OCI-LY3 (cell line): ENCODE measurements around the gene CRMP1.
A peak's percentile ranks its signal among the peaks of the same experiment; 100 is the strongest.
"Not testable (repeated sequence)": the region's sequence is repeated elsewhere in the genome, so short reads cannot be mapped to it uniquely, and the experiment has no call there.

Source experiments
- H2AFZ ChIP-seq: fragments of 200-600, 300-600 bp; shearing (Covaris generic); 2 replicates; pipeline ENCODE4 v1.6.0; 2014; ENCODE audit warnings: antibody characterized with exemption, low read depth, low read length
- H3K27ac ChIP-seq: fragments of 200-600, 300-600 bp; sonication (generic); 2 replicates; pipeline ENCODE4 v1.5.1; 2014; ENCODE audit warnings: mild to moderate bottlenecking, low read length, moderate library complexity, mixed read lengths
- H3K27me3 ChIP-seq: fragments of 200-600, 300-600 bp; sonication (generic); 2 replicates; pipeline ENCODE4 v1.6.1; 2014; ENCODE audit warnings: low read depth, low read length, mixed read lengths
- H3K36me3 ChIP-seq: fragments of 200-600, 300-600 bp; sonication (generic); replicated peaks from 2 replicates; pipeline ENCODE3; 2014; ENCODE audit warnings: low read depth, low read length, mixed read lengths
- H3K4me1 ChIP-seq: fragments of 300-600, 200-600 bp; sonication (generic); 2 replicates; pipeline ENCODE4 v1.6.1; 2014; ENCODE audit warnings: low read length, mixed read lengths
- H3K4me2 ChIP-seq: fragments of 200-600, 300-600 bp; sonication (generic); 2 replicates; pipeline ENCODE4 v1.6.1; 2014; ENCODE audit warnings: low read length, mixed read lengths
- H3K4me3 ChIP-seq: fragments of 300-600, 200-600 bp; sonication (generic); 2 replicates; pipeline ENCODE4 v1.5.1; 2014; ENCODE audit warnings: antibody characterized with exemption, mild to moderate bottlenecking, low read length, moderate library complexity
- H3K79me2 ChIP-seq: fragments of 300-600, 200-600 bp; shearing (Covaris generic); 2 replicates; pipeline ENCODE4 v1.6.1; 2014; ENCODE audit warnings: mild to moderate bottlenecking, low read length, mixed read lengths
- H3K9ac ChIP-seq: fragments of 300-600, 200-600 bp; shearing (Covaris generic); 2 replicates; pipeline ENCODE4 v1.6.0; 2014; ENCODE audit warnings: mild to moderate bottlenecking, low read length, moderate library complexity
- H3K9me3 ChIP-seq: fragments of 200-600, 300-600 bp; shearing (Covaris generic); 2 replicates; pipeline ENCODE4 v1.6.1; 2014; ENCODE audit warnings: low read length, mixed read lengths; ENCODE audit not compliant: insufficient read depth
- H4K20me1 ChIP-seq: fragments of 200-600, 300-600 bp; sonication (generic); 2 replicates; pipeline ENCODE4 v1.6.1; 2016; ENCODE audit warnings: low read length, mixed read lengths; ENCODE audit not compliant: insufficient read depth
- CTCF ChIP-seq: fragments of 200-600, 300-600 bp; sonication (generic); IDR thresholded peaks from 2 replicates; pipeline ENCODE4 v1.5.1; 2014; ENCODE audit warnings: antibody characterized with exemption, low read length, low read depth
- EZH2phosphoT487 ChIP-seq: fragments of 200-600 bp; shearing (Covaris generic); IDR thresholded peaks from 2 replicates; pipeline ENCODE4 v1.6.1; 2018; ENCODE audit warnings: antibody characterized with exemption, mixed run types, low read depth

CRMP1 gene

GRCh38 chr4:5815641-5816040 lies 77.2 kb downstream of the CRMP1 start:
- no peaks in the 10 kb centered on the region for H3K27me3 ChIP-seq
- H3K27ac ChIP-seq = no peak overlapping the region
- H3K9me3 ChIP-seq = no peaks in the 10 kb centered on the region
- no peak overlapping the region for H3K9ac ChIP-seq
- 0 out of 2 replicates have a peak, but pooled peaks cover 3% of the 10 kb centered on the region for H4K20me1 ChIP-seq
- peaks cover 5% of the 10 kb centered on the region for H3K36me3 ChIP-seq
- no peak overlapping the region for H3K4me2 ChIP-seq
- H3K79me2 ChIP-seq = no peaks in the 10 kb centered on the region
- no peaks in the 10 kb centered on the region for H3K4me1 ChIP-seq
- TF ChIP-seq CTCF (no peak), EZH2phosphoT487 (no peak)
- no peak overlapping the region for H2AFZ ChIP-seq
- H3K4me3 ChIP-seq = no peak overlapping the region

- Histone ChIP-seq H3K27me3 (no peaks in the 10 kb centered on the region), H3K36me3 (peaks cover 5% of the 10 kb centered on the region), H4K20me1 (no peaks in the 10 kb centered on the region), H3K4me1 (no peaks in the 10 kb centered on the region), H3K9ac (no peak overlapping the region), H2AFZ (no peak overlapping the region), H3K4me3 (no peak overlapping the region), H3K4me2 (no peak overlapping the region), H3K79me2 (no peaks in the 10 kb centered on the region), H3K27ac (no peak overlapping the region), H3K9me3 (no peaks in the 10 kb centered on the region)
- TF ChIP-seq CTCF = no peak
- no peak for TF ChIP-seq EZH2phosphoT487
Observed at GRCh38 chr4:5814421-5814820, 78.5 kb downstream of the CRMP1 start.

GRCh38 chr4:5813882-5814255 lies 79.0 kb downstream of the CRMP1 start:
- Histone ChIP-seq H2AFZ (no peak overlapping the region), H3K9me3 (no peaks in the 10 kb centered on the region), H4K20me1 (no peaks in the 10 kb centered on the region), H3K36me3 (peaks cover 5% of the 10 kb centered on the region), H3K4me3 (no peak overlapping the region), H3K27me3 (no peaks in the 10 kb centered on the region), H3K79me2 (no peaks in the 10 kb centered on the region), H3K4me2 (no peak overlapping the region), H3K27ac (no peak overlapping the region), H3K4me1 (no peaks in the 10 kb centered on the region), H3K9ac (no peak overlapping the region)
- no peak for TF ChIP-seq CTCF
- no peak for TF ChIP-seq EZH2phosphoT487

- H3K4me1 ChIP-seq = no peaks in the 10 kb centered on the region
- H2AFZ ChIP-seq = no peak overlapping the region
- no peaks in the 10 kb centered on the region for H3K79me2 ChIP-seq
- TF ChIP-seq CTCF = peak; percentile 78
- TF ChIP-seq EZH2phosphoT487 = no peak
- H3K9ac ChIP-seq = no peak overlapping the region
- H3K36me3 ChIP-seq = peaks cover 5% of the 10 kb centered on the region
- H4K20me1 ChIP-seq = no peaks in the 10 kb centered on the region
- no peak overlapping the region for H3K4me3 ChIP-seq
- no peak overlapping the region for H3K27ac ChIP-seq
- H3K27me3 ChIP-seq = no peaks in the 10 kb centered on the region
- H3K4me2 ChIP-seq = no peak overlapping the region
- H3K9me3 ChIP-seq = no peaks in the 10 kb centered on the region
Observed at GRCh38 chr4:5812506-5813229, 80.2 kb downstream of the CRMP1 start.

GRCh38 chr4:5812057-5812456 lies 80.8 kb downstream of the CRMP1 start:
- not testable (repeated sequence) for H3K9me3 ChIP-seq, H3K36me3 ChIP-seq, H3K4me3 ChIP-seq, H3K27ac ChIP-seq, H2AFZ ChIP-seq, H4K20me1 ChIP-seq, H3K9ac ChIP-seq, H3K4me2 ChIP-seq, H3K4me1 ChIP-seq, H3K79me2 ChIP-seq, H3K27me3 ChIP-seq
